PC-9 (cell line): ENCODE results near the gene TTLL5. TPM values are rescaled to one million over a fixed set of nuclear protein-coding genes. Genes with fewer than 3 reads are reported as not detected.
A peak's percentile ranks its signal among the peaks of the same experiment; 100 is the strongest.

Experiments
- BruUV-seq: library from RNA; stranded (reverse); fragments of 400-500 nt; replicated peaks from 2 replicates; lab custom pipeline; 2021; lab: Mats Ljungman, UMichigan
- CTCF ChIA-PET: fragments of 300-600 bp; sonication (Branson Sonifier 250); formaldehyde crosslinking; loops from one replicate; lab custom pipeline; 2022; ENCODE audit warnings: antibody characterized with exemption; lab: Charles Lee
- POLR2A ChIA-PET: fragments of 300-600 bp; sonication (Branson Sonifier 250); formaldehyde crosslinking; loops from one replicate; lab custom pipeline; 2022; ENCODE audit warnings: antibody characterized with exemption; ENCODE audit not compliant: unreplicated experiment; lab: Charles Lee
- DNase-seq, 2 experiments: peaks; one replicate each; pipeline versions ENCODE4 v3.0.0 to v3.0.0-alpha.2; 2015 to 2022; ENCODE audit warnings: mixed read lengths in 1 of 2
- H2AFZ ChIP-seq: fragments of 200-600 bp; sonication (generic); 2 replicates; pipeline ENCODE4 v1.8.1; 2017; ENCODE audit warnings: antibody characterized with exemption
- H3F3A ChIP-seq: fragments of 200-600 bp; sonication (generic); 2 replicates; pipeline ENCODE4 v1.8.1; 2017; ENCODE audit warnings: antibody characterized with exemption, mild to moderate bottlenecking, low read depth; ENCODE audit not compliant: insufficient read depth
- H3K27ac ChIP-seq: fragments of 200-600 bp; sonication (generic); 2 replicates; pipeline ENCODE4 v1.6.1; 2016; ENCODE audit warnings: mixed run types
- H3K27me3 ChIP-seq: fragments of 200-600 bp; sonication (generic); 2 replicates; pipeline ENCODE4 v1.6.1; 2016; ENCODE audit warnings: low read depth, mixed run types; ENCODE audit not compliant: insufficient read depth
- H3K36me3 ChIP-seq: fragments of 200-600 bp; sonication (generic); 2 replicates; pipeline ENCODE4 v1.6.1; 2016; ENCODE audit warnings: low read depth, mixed run types
- H3K4me1 ChIP-seq: fragments of 200-600 bp; sonication (generic); replicated peaks from 2 replicates; pipeline ENCODE4 v1.6.1; 2016; ENCODE audit warnings: mixed run types; ENCODE audit not compliant: insufficient read depth
- H3K4me2 ChIP-seq: fragments of 200-600 bp; sonication (generic); 2 replicates; pipeline ENCODE4 v1.6.1; 2017; ENCODE audit warnings: mixed run types
- H3K4me3 ChIP-seq: fragments of 200-600 bp; sonication (generic); 2 replicates; pipeline ENCODE4 v1.6.1; 2016; ENCODE audit warnings: mixed run types
- H3K79me2 ChIP-seq: fragments of 200-600 bp; sonication (generic); 2 replicates; pipeline ENCODE4 v1.6.1; 2017; ENCODE audit warnings: low read depth, mixed run types
- H3K9me2 ChIP-seq: fragments of 200-600 bp; sonication (generic); 2 replicates; pipeline ENCODE4 v1.8.1; 2017; ENCODE audit warnings: mild to moderate bottlenecking; ENCODE audit not compliant: insufficient read depth
- H3K9me3 ChIP-seq: fragments of 200-600 bp; sonication (generic); 2 replicates; pipeline ENCODE4 v1.8.1; 2016; ENCODE audit warnings: low read depth; ENCODE audit not compliant: insufficient read depth
- H4K20me1 ChIP-seq: fragments of 200-600 bp; sonication (generic); 2 replicates; pipeline ENCODE4 v1.8.1; 2017; ENCODE audit not compliant: insufficient read depth
- CTCF ChIP-seq: fragments of 200-600 bp; sonication (generic); conservative IDR thresholded peaks from 2 replicates; pipeline ENCODE4 v1.6.1; 2017; ENCODE audit warnings: mixed run types, antibody characterized with exemption, mild to moderate bottlenecking, moderate library complexity
- EZH2 ChIP-seq: fragments of 200-600 bp; sonication (generic); IDR thresholded peaks from 2 replicates; pipeline ENCODE4 v1.8.0; 2017; ENCODE audit warnings: antibody characterized with exemption, low read depth
- intact Hi-C: fragments of 100-400 bp; cut with micrococcal nuclease; formaldehyde crosslinking; loops from one replicate; pipeline ENCODE4 v1.10.0; 2022; ENCODE audit not compliant: unreplicated experiment
- total RNA-seq: library from RNA; stranded (reverse); gene quantifications from 2 replicates; pipeline ENCODE4 v1.2.3, GENCODE V29; 2021

Gene TTLL5
- total RNA-seq, 1 experiment from 2014 or later, result 75.3 TPM

- Histone ChIP-seq H3K27ac (no peak overlapping the region), H2AFZ (no peak overlapping the region), H3K9me2 (no peaks in the 10 kb centered on the region), H3K9me3 (no peaks in the 10 kb centered on the region), H3K4me3 (no peak overlapping the region), H3K36me3 (no peaks in the 10 kb centered on the region), H3F3A (no peaks in the 10 kb centered on the region), H3K27me3 (no peaks in the 10 kb centered on the region), H3K4me2 (no peak overlapping the region), H3K79me2 (no peaks in the 10 kb centered on the region), H3K4me1 (no peaks in the 10 kb centered on the region), H4K20me1 (no peaks in the 10 kb centered on the region)
- DNase-seq, result peak; percentile 60 to 64
- CTCF ChIA-PET, result interaction anchor here (0.6 to 3.5 kb wide), 22 partner anchors 10 to 860 kb away, joined by 3 to 32 read pairs (median 4); partner anchors contain the start of gene TGFB3
- no TSS peak for BruUV-seq
- POLR2A ChIA-PET, result interaction anchor here (0.6 to 0.7 kb wide), 4 partner anchors 11 to 107 kb away, joined by 3 to 11 read pairs (median 3); no protein-coding TSS in a partner anchor
- TF ChIP-seq EZH2 (no peak), CTCF (peak; percentile 100)
- intact Hi-C loops, result loop anchor here (1.0 to 5.0 kb wide), 4 partner anchors 76 to 481 kb away; partner anchors contain the start of gene FLVCR2
These were observed 245.7 kb downstream of the TTLL5 start for GRCh38 chr14:75906680-75907280.

GRCh38 chr14:75907756-75908359 is 246.8 kb downstream of the TTLL5 start:
- intact Hi-C loops, result loop anchor here (2.0 to 5.0 kb wide), 3 partner anchors 113 to 479 kb away; partner anchors contain the start of gene FLVCR2
- TF ChIP-seq CTCF, result no peak
- no peak for TF ChIP-seq EZH2
- Histone ChIP-seq H4K20me1 (no peaks in the 10 kb centered on the region), H3K9me2 (no peaks in the 10 kb centered on the region), H3K36me3 (no peaks in the 10 kb centered on the region), H3K27me3 (no peaks in the 10 kb centered on the region), H3K4me3 (no peak overlapping the region), H3K79me2 (no peaks in the 10 kb centered on the region), H3K4me1 (no peaks in the 10 kb centered on the region), H3K27ac (no peak overlapping the region), H3K9me3 (no peaks in the 10 kb centered on the region), H3F3A (no peaks in the 10 kb centered on the region), H3K4me2 (no peak overlapping the region), H2AFZ (no peak overlapping the region)
- ChIA-PET CTCF (interaction anchor here (0.6 to 3.5 kb wide), 3 partner anchors 34 to 115 kb away, joined by 3 to 32 read pairs (median 24); partner anchors contain the start of gene TGFB3), POLR2A (interaction anchor here (0.6 kb wide), 1 partner anchor 24 kb away, joined by 11 read pairs; no protein-coding TSS in a partner anchor)
- no peak for DNase-seq
- no TSS peak for BruUV-seq

- no peak overlapping the region for H3K4me3 ChIP-seq
- no peak for TF ChIP-seq CTCF
- TF ChIP-seq EZH2, result no peak
- ChIA-PET POLR2A (no interaction called here), CTCF (no interaction called here)
- BruUV-seq, result no TSS peak
- DNase-seq, result no peak
- no peaks in the 10 kb centered on the region for H3K9me3 ChIP-seq
- intact Hi-C loops, result loop anchor here (5.0 kb wide), 1 partner anchor 478 kb away; no protein-coding TSS in a partner anchor
- H4K20me1 ChIP-seq, result no peaks in the 10 kb centered on the region
- no peaks in the 10 kb centered on the region for H3K9me2 ChIP-seq
- H3K36me3 ChIP-seq, result no peaks in the 10 kb centered on the region
- H2AFZ ChIP-seq, result no peak overlapping the region
- no peak overlapping the region for H3K4me2 ChIP-seq
- H3K27ac ChIP-seq, result no peak overlapping the region
- H3F3A ChIP-seq, result 0 out of 2 replicates have a peak, but pooled peaks cover 4% of the 10 kb centered on the region
- H3K4me1 ChIP-seq, result no peaks in the 10 kb centered on the region
- H3K79me2 ChIP-seq, result no peaks in the 10 kb centered on the region
- no peaks in the 10 kb centered on the region for H3K27me3 ChIP-seq
These were observed 248.6 kb downstream of the TTLL5 start for GRCh38 chr14:75909630-75910029.
